Measurements from ENCODE around the gene ZFP62. TPM values are rescaled to one million over a fixed set of nuclear protein-coding genes. Genes with fewer than 3 reads are reported as not detected.

Gene ZFP62
- total RNA-seq, 2 experiments from 2014 or later: 22.6 to 24.9 TPM

DNA sequence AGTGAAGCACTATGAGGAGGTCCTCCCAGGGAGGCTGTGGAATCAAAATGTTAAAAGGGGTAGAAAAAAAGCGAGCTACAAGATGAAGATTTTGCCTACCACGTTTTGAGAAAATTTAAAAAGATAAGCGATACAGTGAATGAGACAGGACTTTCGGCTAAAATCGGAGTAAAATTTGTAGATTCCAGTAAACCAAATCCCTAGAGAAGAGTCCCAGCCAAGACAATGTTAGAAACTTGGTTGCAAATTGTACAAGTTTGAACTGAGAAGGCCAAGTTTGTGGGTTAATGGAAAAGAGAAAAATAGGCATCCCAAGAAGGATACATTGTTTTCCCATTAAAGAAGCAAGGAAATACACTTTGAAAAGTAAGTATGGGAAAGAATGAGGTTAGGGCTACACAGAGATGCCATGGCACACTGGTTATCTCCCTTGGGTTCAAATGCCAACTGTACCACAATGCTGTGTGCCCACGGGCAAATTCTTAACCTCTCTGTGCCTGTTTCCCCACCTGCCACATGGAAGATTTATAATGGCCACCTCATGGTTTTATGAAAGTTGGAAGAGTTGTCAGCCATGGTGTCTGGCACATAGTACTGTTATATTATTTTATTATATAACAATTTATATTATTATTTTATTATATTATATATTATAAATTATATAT, 42.3 kb downstream of the ZFP62 start:
- no peak for ATAC-seq (ENCODE audit: poor library complexity)
- Mint-ChIP-seq H3K4me1 (ENCODE audit: low read depth) (peaks cover 40% of the 10 kb centered on the region), H3K27me3 (no peaks in the 10 kb centered on the region), H3K4me3 (no peak overlapping the region), H3K36me3 (ENCODE audit: low read depth) (no peaks in the 10 kb centered on the region), H3K9me3 (no peaks in the 10 kb centered on the region), H3K27ac (no peak overlapping the region)
- ChIA-PET CTCF (interaction anchor here (1.0 kb wide), 1 partner anchor 42 kb away, joined by 3 read pairs; no protein-coding TSS in a partner anchor), POLR2A (interaction anchor here (19.8 kb wide), 1 partner anchor 15 kb away, joined by 612 read pairs; no protein-coding TSS in a partner anchor)
- TF ChIP-seq, protein P1, sequence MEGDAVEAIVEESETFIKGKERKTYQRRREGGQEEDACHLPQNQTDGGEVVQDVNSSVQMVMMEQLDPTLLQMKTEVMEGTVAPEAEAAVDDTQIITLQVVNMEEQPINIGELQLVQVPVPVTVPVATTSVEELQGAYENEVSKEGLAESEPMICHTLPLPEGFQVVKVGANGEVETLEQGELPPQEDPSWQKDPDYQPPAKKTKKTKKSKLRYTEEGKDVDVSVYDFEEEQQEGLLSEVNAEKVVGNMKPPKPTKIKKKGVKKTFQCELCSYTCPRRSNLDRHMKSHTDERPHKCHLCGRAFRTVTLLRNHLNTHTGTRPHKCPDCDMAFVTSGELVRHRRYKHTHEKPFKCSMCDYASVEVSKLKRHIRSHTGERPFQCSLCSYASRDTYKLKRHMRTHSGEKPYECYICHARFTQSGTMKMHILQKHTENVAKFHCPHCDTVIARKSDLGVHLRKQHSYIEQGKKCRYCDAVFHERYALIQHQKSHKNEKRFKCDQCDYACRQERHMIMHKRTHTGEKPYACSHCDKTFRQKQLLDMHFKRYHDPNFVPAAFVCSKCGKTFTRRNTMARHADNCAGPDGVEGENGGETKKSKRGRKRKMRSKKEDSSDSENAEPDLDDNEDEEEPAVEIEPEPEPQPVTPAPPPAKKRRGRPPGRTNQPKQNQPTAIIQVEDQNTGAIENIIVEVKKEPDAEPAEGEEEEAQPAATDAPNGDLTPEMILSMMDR (IDR thresholded peaks at IDR 0.05): no peak
- Histone ChIP-seq H3K4me1 (ENCODE audit: insufficient read depth, low read length) (peaks cover 21% of the 10 kb centered on the region), H3K27ac (ENCODE audit: low read depth in 1 of 2, low read length in 2 of 2) (no peak overlapping the region), H3K27me3 (ENCODE audit: control insufficient read depth in 1 of 2, insufficient read depth in 2 of 2, low read length in 2 of 2) (no peaks in the 10 kb centered on the region), H3K9me3 (ENCODE audit: control insufficient read depth in 1 of 2, insufficient read depth in 1 of 2, low read length in 2 of 2) (no peaks in the 10 kb centered on the region), H3K36me3 (ENCODE audit: insufficient read depth, low read length) (no peaks in the 10 kb centered on the region), H3K4me3 (ENCODE audit: low read length) (no peak overlapping the region)
- no peak for DNase-seq
- intact Hi-C loops (cut with DNase I, micrococcal nuclease): no loop called here

DNA sequence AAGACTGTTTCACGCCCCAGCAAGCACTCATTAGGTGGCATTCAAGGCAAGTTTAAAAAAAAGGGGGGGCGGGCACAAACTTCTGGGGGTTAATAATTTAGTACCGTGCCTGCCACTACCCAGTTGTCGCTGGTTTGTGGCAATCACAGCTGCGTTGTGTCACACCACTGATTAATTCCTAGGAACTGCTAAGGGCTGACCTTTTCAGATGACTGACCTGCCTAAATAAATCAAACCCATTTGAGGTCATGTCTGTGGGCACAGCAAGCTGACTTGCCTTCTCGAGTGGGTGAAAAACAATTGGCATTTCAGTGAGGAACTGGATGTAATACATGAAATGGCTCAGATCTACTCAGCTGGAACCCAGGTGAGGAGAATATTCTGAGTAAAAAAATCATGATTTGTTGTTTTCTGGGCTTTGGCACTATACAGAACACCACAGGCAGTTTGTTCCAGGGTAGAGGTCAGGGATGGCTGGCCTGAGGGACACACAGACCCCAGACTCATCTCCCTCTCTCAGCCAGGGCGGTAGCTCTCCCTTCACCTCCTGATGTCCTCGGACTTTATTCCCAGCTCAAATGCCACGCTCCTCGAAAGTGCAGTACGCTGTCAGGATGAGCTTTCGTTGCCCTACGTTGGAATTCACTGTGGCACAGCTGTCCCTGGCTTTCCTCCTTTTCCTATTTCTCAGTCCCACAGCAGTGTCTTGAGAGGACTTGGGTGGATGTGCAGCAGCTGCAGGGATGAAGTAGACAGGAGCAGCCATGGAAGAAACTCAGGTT, 43.0 kb downstream of the ZFP62 start:
- Histone ChIP-seq H3K4me1 (ENCODE audit: insufficient read depth, low read length) (peaks cover 20% of the 10 kb centered on the region), H3K36me3 (ENCODE audit: insufficient read depth, low read length) (no peaks in the 10 kb centered on the region), H3K9me3 (ENCODE audit: control insufficient read depth in 1 of 2, insufficient read depth in 1 of 2, low read length in 2 of 2) (no peaks in the 10 kb centered on the region), H3K4me3 (ENCODE audit: low read length) (no peak overlapping the region), H3K27me3 (ENCODE audit: control insufficient read depth in 1 of 2, insufficient read depth in 2 of 2, low read length in 2 of 2) (no peaks in the 10 kb centered on the region), H3K27ac (ENCODE audit: low read depth in 1 of 2, low read length in 2 of 2) (no peak overlapping the region)
- no peaks in the 10 kb centered on the region for H3K9me3 Mint-ChIP-seq
- H3K27me3 Mint-ChIP-seq: no peaks in the 10 kb centered on the region
- no peaks in the 10 kb centered on the region for H3K36me3 Mint-ChIP-seq (ENCODE audit: low read depth)
- POLR2A ChIA-PET: interaction anchor here (0.6 to 19.8 kb wide), 2 partner anchors 10 to 15 kb away, joined by 3 to 612 read pairs; no protein-coding TSS in a partner anchor
- peak overlapping the region; percentile 80 for H3K27ac Mint-ChIP-seq
- no peak overlapping the region for H3K4me3 Mint-ChIP-seq
- CTCF ChIA-PET: interaction anchor here (1.0 kb wide), 1 partner anchor 42 kb away, joined by 3 read pairs; no protein-coding TSS in a partner anchor
- intact Hi-C loops (cut with DNase I, micrococcal nuclease): no loop called here
- ATAC-seq (ENCODE audit: poor library complexity) (no peak), DNase-seq (peak in 1 of 14 experiments; percentile 31)
- peaks cover 42% of the 10 kb centered on the region for H3K4me1 Mint-ChIP-seq (ENCODE audit: low read depth)
- TF ChIP-seq, protein P1 (IDR thresholded peaks at IDR 0.05): no peak

DNA sequence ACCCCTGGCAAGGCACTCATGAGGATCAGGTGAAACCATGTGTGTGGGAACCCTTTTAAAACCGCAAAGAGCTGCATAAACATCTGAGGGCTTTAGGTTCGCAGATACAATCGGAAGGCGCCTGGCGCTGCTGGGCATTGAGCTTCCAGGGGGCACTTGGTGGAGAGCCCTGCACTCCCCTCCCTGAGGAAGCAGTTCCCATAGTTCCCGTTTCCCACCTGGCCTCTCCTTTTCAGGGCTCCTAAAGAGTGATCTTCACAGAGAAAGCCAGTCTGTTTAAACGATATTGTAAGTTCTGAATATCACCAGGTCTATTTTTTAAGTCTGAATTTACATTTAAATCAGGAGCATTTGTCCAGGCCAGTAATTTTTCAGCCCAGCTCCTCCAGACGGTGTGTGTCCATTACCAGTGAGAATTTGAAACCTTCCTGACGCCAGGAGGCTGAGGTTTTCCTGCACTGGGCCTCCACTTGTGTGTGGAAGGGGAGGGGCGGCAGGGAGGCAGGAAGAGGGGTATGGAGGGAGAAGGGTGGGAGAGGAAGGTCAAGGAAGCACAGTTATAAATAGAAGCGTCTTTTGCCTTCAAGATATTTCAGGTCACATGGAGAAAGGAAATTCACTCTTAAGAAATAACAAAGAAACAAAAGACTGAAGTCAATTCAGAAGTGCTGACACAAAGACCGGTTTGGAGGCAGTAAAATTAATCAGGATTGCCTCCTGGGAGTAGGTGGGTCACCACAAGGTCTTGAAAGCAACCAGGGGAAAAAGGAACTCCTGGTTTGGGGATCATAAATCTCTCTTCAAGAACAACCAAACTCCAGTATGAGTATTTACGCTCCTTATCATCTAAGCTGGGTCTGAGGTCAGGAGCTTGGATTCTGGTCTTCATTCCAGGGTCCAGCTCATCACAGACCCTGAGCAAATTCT, 44.2 kb downstream of the ZFP62 start:
- H3K27ac Mint-ChIP-seq: peak overlapping the region; percentile 80
- TF ChIP-seq, protein P1 (IDR thresholded peaks at IDR 0.05): no peak
- ChIA-PET POLR2A (interaction anchor here (0.6 to 19.8 kb wide), 6 partner anchors 8 to 80 kb away, joined by 3 to 612 read pairs (median 6); partner anchors contain the start of gene MGAT1), CTCF (interaction anchor here (0.9 to 1.2 kb wide), 3 partner anchors 14 to 348 kb away, joined by 3 to 4 read pairs (median 3); no protein-coding TSS in a partner anchor)
- peaks cover 22% of the 10 kb centered on the region for H3K4me1 ChIP-seq (ENCODE audit: insufficient read depth, low read length)
- peaks cover 50% of the 10 kb centered on the region for H3K4me1 Mint-ChIP-seq (ENCODE audit: low read depth)
- H3K27me3 Mint-ChIP-seq: no peaks in the 10 kb centered on the region
- H3K36me3 ChIP-seq (ENCODE audit: insufficient read depth, low read length): no peaks in the 10 kb centered on the region
- DNase-seq (peak in 3 of 14 experiments; percentile 31 to 59 (median 59)), ATAC-seq (ENCODE audit: poor library complexity) (peak; percentile 71)
- no peaks in the 10 kb centered on the region for H3K9me3 ChIP-seq (ENCODE audit: control insufficient read depth in 1 of 2, insufficient read depth in 1 of 2, low read length in 2 of 2)
- intact Hi-C loops (cut with DNase I, micrococcal nuclease): no loop called here
- H3K9me3 Mint-ChIP-seq: no peaks in the 10 kb centered on the region
- H3K27ac ChIP-seq (ENCODE audit: low read depth in 1 of 2, low read length in 2 of 2): no peak overlapping the region
- H3K4me3 Mint-ChIP-seq: peak overlapping the region; percentile 79
- H3K36me3 Mint-ChIP-seq (ENCODE audit: low read depth): no peaks in the 10 kb centered on the region
- peak overlapping the region; percentile 5 for H3K4me3 ChIP-seq (ENCODE audit: low read length)
- no peaks in the 10 kb centered on the region for H3K27me3 ChIP-seq (ENCODE audit: control insufficient read depth in 1 of 2, insufficient read depth in 2 of 2, low read length in 2 of 2)

Measured in CD4-positive, alpha-beta T cell (primary cell).